ENCODE results near the gene CDKN2AIPNL. TPM values are rescaled to one million over a fixed set of nuclear protein-coding genes. Genes with fewer than 3 reads are reported as not detected.

CDKN2AIPNL gene
- total and polyA plus RNA-seq, 2 of the 4 experiments (the other 2 are of a cell fraction): 14.0 to 18.1 TPM

GRCh38 chr5:134396274-134396673 is 15.4 kb downstream of the CDKN2AIPNL start:
- H3K9me1 ChIP-seq (ENCODE audit: insufficient read depth, low read length): peaks cover 12% of the 10 kb centered on the region; the same call in 1 of the 2 replicates
- no peak overlapping the region for H2AK5ac ChIP-seq (ENCODE audit: low read depth, low read length)
- H4K91ac ChIP-seq (ENCODE audit: insufficient read depth, low read depth, low read length): no peak overlapping the region
- H3K18ac ChIP-seq (ENCODE audit: low read depth, low read length): no peak overlapping the region
- ChIA-PET POLR2A (ENCODE audit: unreplicated experiment) (no interaction called here), CTCF (no interaction called here)
- H2AFZ ChIP-seq (replicated peaks; ENCODE audit: low read length, poor library complexity): no peak overlapping the region
- no peaks in the 10 kb centered on the region for H3K9me3 ChIP-seq (ENCODE audit: control insufficient read depth, insufficient read depth, low read length)
- peaks cover 34% of the 10 kb centered on the region for H3K36me3 ChIP-seq (ENCODE audit: control insufficient read depth, insufficient read depth, low read length)
- no peak overlapping the region for H3K14ac ChIP-seq (replicated peaks; ENCODE audit: low read depth, low read length)
- H2BK20ac ChIP-seq (ENCODE audit: low read depth, low read length): no peak overlapping the region
- H2BK5ac ChIP-seq (ENCODE audit: low read depth, low read length, poor library complexity, severe bottlenecking): no peak overlapping the region
- no peak overlapping the region for H4K8ac ChIP-seq (ENCODE audit: low read depth in 2 of 2, low read length in 2 of 2)
- WGBS, 2 experiments (ENCODE audit: extremely low coverage in 2 of 2, insufficient read length in 1 of 2): no CpG with 5 or more reads among the region's 4 CpGs
- no TSS peak for BruUV-seq (replicated peaks)
- H2AK9ac ChIP-seq (replicated peaks; ENCODE audit: low read depth, low read length, poor library complexity): no peak overlapping the region
- DNase-seq (no peak), ATAC-seq (ENCODE audit: low read depth) (no peak)
- H3K4ac ChIP-seq (ENCODE audit: low read depth, low read length): no peak overlapping the region
- H3K4me1 ChIP-seq (ENCODE audit: control insufficient read depth, insufficient read depth, low read length): peaks cover 6% of the 10 kb centered on the region
- H2BK120ac ChIP-seq (ENCODE audit: low read depth, low read length): no peak overlapping the region
- dilution Hi-C loops (cut with HindIII; ENCODE audit: low sequenced_read_pairs, unreplicated experiment): no loop called here
- H3K4me2 ChIP-seq (ENCODE audit: low read depth, low read length): no peak overlapping the region
- no peak overlapping the region for H4K5ac ChIP-seq (ENCODE audit: low read depth, low read length)
- in situ Hi-C loops (cut with MboI; ENCODE audit: low sequenced_read_pairs): no loop called here
- H3K79me1 ChIP-seq (ENCODE audit: low read depth in 1 of 2, low read length in 2 of 2): peaks cover 3 to 27% of the 10 kb centered on the region in 2 experiments; a peak in 2 of 4 replicates
- H3K23ac ChIP-seq (ENCODE audit: low read depth, low read length): no peak overlapping the region
- H3K27me3 ChIP-seq (ENCODE audit: control insufficient read depth, insufficient read depth, low read length): no peaks in the 10 kb centered on the region
- H4K20me1 ChIP-seq (ENCODE audit: insufficient read depth, low read length): peaks cover 4% of the 10 kb centered on the region
- TF ChIP-seq SMC3 (IDR thresholded peaks at IDR 0.05; ENCODE audit: low read depth, low read length) (no peak), RCOR1 (IDR thresholded peaks at IDR 0.05; ENCODE audit: insufficient replicate concordance, low read length) (no peak), RFX5 (IDR thresholded peaks at IDR 0.05; ENCODE audit: low read depth, low read length) (no peak), RAD21 (IDR thresholded peaks at IDR 0.05; ENCODE audit: low read length) (no peak), FOS (IDR thresholded peaks at IDR 0.05; ENCODE audit: low read depth, low read length) (no peak), CHD1 (IDR thresholded peaks at IDR 0.05; ENCODE audit: low read depth, low read length) (no peak), BHLHE40 (IDR thresholded peaks at IDR 0.05; ENCODE audit: low read depth, low read length) (no peak), POLR2A (IDR thresholded peaks at IDR 0.05; ENCODE audit: low read depth, low read length) (no peak), MAFK (IDR thresholded peaks at IDR 0.05; ENCODE audit: low read depth, low read length) (no peak), USF2 (IDR thresholded peaks at IDR 0.05; ENCODE audit: low read depth, low read length) (no peak), NFE2L2 (IDR thresholded peaks at IDR 0.05; ENCODE audit: low read depth, low read length) (no peak)
- TF ChIP-seq, protein P1, sequence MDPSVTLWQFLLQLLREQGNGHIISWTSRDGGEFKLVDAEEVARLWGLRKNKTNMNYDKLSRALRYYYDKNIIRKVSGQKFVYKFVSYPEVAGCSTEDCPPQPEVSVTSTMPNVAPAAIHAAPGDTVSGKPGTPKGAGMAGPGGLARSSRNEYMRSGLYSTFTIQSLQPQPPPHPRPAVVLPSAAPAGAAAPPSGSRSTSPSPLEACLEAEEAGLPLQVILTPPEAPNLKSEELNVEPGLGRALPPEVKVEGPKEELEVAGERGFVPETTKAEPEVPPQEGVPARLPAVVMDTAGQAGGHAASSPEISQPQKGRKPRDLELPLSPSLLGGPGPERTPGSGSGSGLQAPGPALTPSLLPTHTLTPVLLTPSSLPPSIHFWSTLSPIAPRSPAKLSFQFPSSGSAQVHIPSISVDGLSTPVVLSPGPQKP (IDR thresholded peaks at IDR 0.05; ENCODE audit: borderline replicate concordance, low read depth, low read length): no peak
- H2BK15ac ChIP-seq (ENCODE audit: low read depth, low read length): no peak overlapping the region
- intact Hi-C loops (cut with micrococcal nuclease): no loop called here
- no peak overlapping the region for H3K56ac ChIP-seq (ENCODE audit: extremely low read depth, insufficient read depth, low read length)
- H3K9ac ChIP-seq (ENCODE audit: low read depth, low read length): no peak overlapping the region
- no peak overlapping the region for H3K27ac ChIP-seq (ENCODE audit: insufficient read depth, low read length)
- H3K4me3 ChIP-seq (ENCODE audit: insufficient read depth, low read depth, low read length): no peak overlapping the region
